ENCODE results near the gene RUFY1. TPM values are rescaled to one million over a fixed set of nuclear protein-coding genes. Genes with fewer than 3 reads are reported as not detected.

The RUFY1 gene
- total and polyA plus RNA-seq, 9 of the 15 experiments (the other 6 are each of a cell fraction or from before 2014, with no cell fraction given): 5.0 to 41.7 (median 29.6) TPM

GRCh38 chr5:179601871-179602625 lies 51.7 kb downstream of the RUFY1 start:
- H3K79me2 ChIP-seq (ENCODE audit: control insufficient read depth, insufficient read depth, low read length): no peaks in the 10 kb centered on the region
- intact Hi-C loops (cut with micrococcal nuclease): no loop called here
- H3K27me3 ChIP-seq (ENCODE audit: control insufficient read depth in 2 of 2, insufficient read depth in 2 of 2, low read length in 2 of 2): no peaks in the 10 kb centered on the region
- no TSS peak for BruUV-seq (replicated peaks)
- ChIA-PET POLR2A (interaction anchor here (0.8 to 1.7 kb wide), 4 partner anchors 9 to 21 kb away, joined by 3 to 13 read pairs (median 5); partner anchors contain the start of gene HNRNPH1), CTCF (ENCODE audit: low intra/inter-chr PET ratio) (no interaction called here)
- no peak for ATAC-seq
- H3K27ac ChIP-seq (ENCODE audit: extremely low read depth, low read depth, low read length): no peak overlapping the region
- TF ChIP-seq PHF20 (IDR thresholded peaks at IDR 0.05; ENCODE audit: partially characterized antibody) (no peak), TCFL5 (CRISPR knock-in tag; conservative IDR thresholded peaks at IDR 0.05) (no peak), EGR1 (conservative IDR thresholded peaks at IDR 0.05) (no peak), RCOR1 (IDR thresholded peaks at IDR 0.05; ENCODE audit: borderline replicate concordance in 1 of 2, low read depth in 2 of 2, low read length in 2 of 2) (no peak), CBX2 (IDR thresholded peaks at IDR 0.05; ENCODE audit: insufficient read depth, low read length, poor library complexity, severe bottlenecking) (no peak), ZFP36 (IDR thresholded peaks at IDR 0.05; ENCODE audit: low read depth, low read length, partially characterized antibody) (no peak), PCBP2 (IDR thresholded peaks at IDR 0.05; ENCODE audit: low read depth, low read length, poor library complexity, severe bottlenecking) (no peak), RBM17 (IDR thresholded peaks at IDR 0.05; ENCODE audit: borderline replicate concordance, low read depth, low read length) (no peak), ZNF583 (CRISPR knock-in tag; IDR thresholded peaks at IDR 0.05) (no peak), MAZ (CRISPR knock-in tag; conservative IDR thresholded peaks at IDR 0.05 in 1 of 2, IDR thresholded peaks at IDR 0.05 in 1 of 2) (no peak), TAF15 (IDR thresholded peaks at IDR 0.05; ENCODE audit: low read depth, low read length) (no peak), U2AF1 (optimal IDR thresholded peaks at IDR 0.05; ENCODE audit: low read depth, low read length) (no peak)
- no peak for DNase-seq (ENCODE audit: extremely low read depth in 1 of 4, low spot score in 3 of 4)
- WGBS (ENCODE audit: insufficient coverage, low coverage, missing lambda C conversion rate): 93% methylated on average over 18 of the region's 18 CpGs
- FAIRE-seq: no peak
- peak overlapping the region in 1 of 2 experiments; percentile 35; a peak in 2 of 4 replicates for H3K9ac ChIP-seq (ENCODE audit: insufficient read depth in 1 of 2, low read depth in 2 of 2, low read length in 2 of 2)
- no peaks in the 10 kb centered on the region for H3K9me3 ChIP-seq (replicated peaks; ENCODE audit: control insufficient read depth, insufficient read depth, low read depth, low read length)
- no peak overlapping the region for H3K4me2 ChIP-seq (ENCODE audit: insufficient read depth, low read length)
- H3K36me3 ChIP-seq (ENCODE audit: control insufficient read depth, insufficient read depth, low read length): peaks cover 69% of the 10 kb centered on the region; the same call in 2 of the 3 replicates
- no peak overlapping the region for H3K4me3 ChIP-seq
- H2AFZ ChIP-seq (ENCODE audit: low read depth, low read length): no peak overlapping the region
- no peaks in the 10 kb centered on the region for H4K20me1 ChIP-seq (replicated peaks; ENCODE audit: control insufficient read depth, insufficient read depth, low read length)
- in situ Hi-C loops (cut with MboI): no loop called here
- no peaks in the 10 kb centered on the region for H3K9me1 ChIP-seq (ENCODE audit: control insufficient read depth, insufficient read depth, low read length)
- no peaks in the 10 kb centered on the region; a peak in 1 of 5 replicates for H3K4me1 ChIP-seq (replicated peaks in 1 of 2; ENCODE audit: control insufficient read depth in 2 of 2, insufficient read depth in 2 of 2, low read length in 2 of 2)
